SK-N-SH (cell line): ENCODE measurements around the gene HJV. TPM values are rescaled to one million over a fixed set of nuclear protein-coding genes. Genes with fewer than 3 reads are reported as not detected.

Source experiments
- CTCF ChIA-PET: fragments of 300-600, 350-600 bp; formaldehyde crosslinking; extraction: SDS; loops from one replicate; lab custom pipeline; 2021; lab: Yijun Ruan, JAX
- POLR2A ChIA-PET: fragments of 350-600 bp; sonication (Branson Sonifier 250); formaldehyde crosslinking; extraction: SDS; loops from one replicate; lab custom pipeline; 2020; ENCODE audit warnings: antibody characterized with exemption, inconsistent platforms; lab: Yijun Ruan, JAX
- DNase-seq: peaks from one replicate; pipeline ENCODE4 v3.0.0; 2012
- H2AFZ ChIP-seq: fragments of 200-600 bp; sonication (generic); 2 replicates; pipeline ENCODE4 v1.8.1; 2016; ENCODE audit warnings: antibody characterized with exemption, mild to moderate bottlenecking, low read depth
- H3F3A ChIP-seq: fragments of 200-600 bp; sonication (generic); replicated peaks from 2 replicates; pipeline ENCODE3; 2016; ENCODE audit warnings: antibody characterized with exemption, mild to moderate bottlenecking; ENCODE audit not compliant: insufficient read depth
- H3K27ac ChIP-seq, 2 experiments: fragments of 200-500 bp in 1 of 2; fragments of 200-600 bp in 1 of 2; sonication (Bioruptor generic) in 1 of 2; sonication (generic), shearing (Covaris generic) in 1 of 2; 2 replicates each; pipeline versions ENCODE4 v1.5.1 to v1.6.1; 2014 to 2016; ENCODE audit warnings: low read depth in 2 of 2, inconsistent platforms in 1 of 2, low read length in 1 of 2, mild to moderate bottlenecking in 1 of 2, mixed read lengths in 1 of 2
- H3K27me3 ChIP-seq: fragments of 200-600 bp; sonication (generic), shearing (Covaris generic); 2 replicates; pipeline ENCODE4 v1.6.1; 2016; ENCODE audit warnings: mixed run types; ENCODE audit not compliant: insufficient read depth
- H3K36me3 ChIP-seq, 2 experiments: fragments of 200-500 bp in 1 of 2; fragments of 200-600 bp in 1 of 2; sonication (Bioruptor generic) in 1 of 2; sonication (generic) in 1 of 2; replicated peaks in 1 of 2; 2 replicates each; pipeline versions ENCODE3 to v1.5.1; 2014 to 2016; ENCODE audit warnings: low read length in 1 of 2, mild to moderate bottlenecking in 1 of 2; ENCODE audit not compliant: insufficient read depth in 2 of 2, control insufficient read depth in 1 of 2
- H3K4me1 ChIP-seq, 2 experiments: fragments of 200-500 bp in 1 of 2; fragments of 200-600 bp in 1 of 2; sonication (Bioruptor generic) in 1 of 2; sonication (generic), shearing (Covaris generic) in 1 of 2; 2 replicates each; pipeline versions ENCODE4 v1.5.1 to v1.6.1; 2014 to 2016; ENCODE audit warnings: low read depth in 1 of 2, low read length in 1 of 2, mixed run types in 1 of 2; ENCODE audit not compliant: insufficient read depth in 2 of 2, control insufficient read depth in 1 of 2
- H3K4me2 ChIP-seq: fragments of 200-600 bp; sonication (generic), shearing (Covaris generic); 2 replicates; pipeline ENCODE4 v1.6.1; 2017; ENCODE audit warnings: mixed run types
- H3K4me3 ChIP-seq, 2 experiments: fragments of 200-500 bp in 1 of 2; fragments of 200-600 bp in 1 of 2; sonication (Bioruptor generic) in 1 of 2; sonication (generic), shearing (Covaris generic) in 1 of 2; 2 replicates each; pipeline versions ENCODE4 v1.5.1 to v1.8.1; 2014 to 2016; ENCODE audit warnings: low read depth in 2 of 2, inconsistent platforms in 1 of 2, low read length in 1 of 2, mild to moderate bottlenecking in 1 of 2, mixed read lengths in 1 of 2, moderate library complexity in 1 of 2
- H3K79me2 ChIP-seq: fragments of 200-600 bp; sonication (generic); 2 replicates; pipeline ENCODE4 v1.8.1; 2017; ENCODE audit warnings: mild to moderate bottlenecking; ENCODE audit not compliant: insufficient read depth
- H3K9ac ChIP-seq: fragments of 200-600 bp; sonication (generic); 2 replicates; pipeline ENCODE4 v1.6.1; 2017; ENCODE audit warnings: mixed run types
- H3K9me2 ChIP-seq: fragments of 200-600 bp; sonication (generic); 2 replicates; pipeline ENCODE4 v1.6.1; 2017; ENCODE audit warnings: mixed run types
- H3K9me3 ChIP-seq: fragments of 200-600 bp; sonication (generic); 2 replicates; pipeline ENCODE4 v1.6.1; 2017; ENCODE audit warnings: mixed run types, mild to moderate bottlenecking, moderate library complexity
- H4K20me1 ChIP-seq: fragments of 200-600 bp; sonication (generic); 2 replicates; pipeline ENCODE4 v1.6.1; 2017; ENCODE audit warnings: mild to moderate bottlenecking, mixed run types; ENCODE audit not compliant: insufficient read depth
- CHD2 ChIP-seq: fragments of 150-350 bp; IDR thresholded peaks from 2 replicates; pipeline ENCODE4 v1.6.1; 2018; ENCODE audit warnings: low read length; ENCODE audit not compliant: partially characterized antibody
- ELF1 ChIP-seq: IDR thresholded peaks from 2 replicates; pipeline ENCODE4 v1.4.0; 2012
- FOXJ3 ChIP-seq: sonication (generic); formaldehyde crosslinking; IDR thresholded peaks from 2 replicates; pipeline ENCODE4 v1.5.1; 2020; ENCODE audit warnings: mild to moderate bottlenecking, missing genetic modification reagents
- FOXM1 ChIP-seq: IDR thresholded peaks from 2 replicates; pipeline ENCODE4 v1.4.0; 2012; ENCODE audit warnings: low read depth, mild to moderate bottlenecking
- MXI1 ChIP-seq: IDR thresholded peaks from 2 replicates; pipeline ENCODE4 v1.6.1; 2012; ENCODE audit warnings: mild to moderate bottlenecking, low read depth, low read length, improper control_type of control experiment
- RAD21 ChIP-seq: IDR thresholded peaks from 2 replicates; pipeline ENCODE4 v1.6.1; 2012; ENCODE audit warnings: mild to moderate bottlenecking, low read length
- RCOR1 ChIP-seq: fragments of 150-350 bp; IDR thresholded peaks from 2 replicates; pipeline ENCODE4 v1.6.1; 2017; ENCODE audit warnings: antibody characterized with exemption, low read length
- SMC3 ChIP-seq: IDR thresholded peaks from 2 replicates; pipeline ENCODE4 v1.6.1; 2012; ENCODE audit warnings: low read depth, low read length, improper control_type of control experiment
- TAF1 ChIP-seq: IDR thresholded peaks from 2 replicates; pipeline ENCODE4 v1.6.1; 2012; ENCODE audit warnings: low read depth, mild to moderate bottlenecking, low read length, moderate library complexity, borderline replicate concordance
- TEAD4 ChIP-seq: IDR thresholded peaks from 2 replicates; pipeline ENCODE4 v1.4.0; 2012; ENCODE audit warnings: mild to moderate bottlenecking, borderline replicate concordance; ENCODE audit not compliant: insufficient read depth
- WGBS: methylation state at CpG from one replicate; pipeline ENCODE4 v1.1.6; 2017; ENCODE audit warnings: low lambda C conversion rate; 5-methylcytosine and 5-hydroxymethylcytosine counted together
- polyA plus RNA-seq, 3 experiments: library from polyadenylated mRNA; depleted of rRNA; stranded (reverse); fragments of >200 nt; gene quantifications; 2 replicates each; pipeline ENCODE4 v1.2.3, GENCODE V29; 2012
- TF ChIP-seq, protein P1 (sequence below): fragments of 150-350 bp; IDR thresholded peaks from 2 replicates; pipeline ENCODE4 v1.6.1; 2016; ENCODE audit warnings: mild to moderate bottlenecking, low read depth, low read length
- TF ChIP-seq, protein P2 (sequence below): IDR thresholded peaks from 2 replicates; pipeline ENCODE4 v1.4.0; 2012; ENCODE audit warnings: low read depth, borderline replicate concordance
- TF ChIP-seq, protein P3 (sequence below): IDR thresholded peaks from 2 replicates; pipeline ENCODE4 v1.4.0; 2012; ENCODE audit warnings: low read depth
- TF ChIP-seq, protein P4 (sequence below): IDR thresholded peaks from 2 replicates; pipeline ENCODE4 v1.4.0; 2012; ENCODE audit warnings: low read depth, borderline replicate concordance
- TF ChIP-seq, protein P5 (sequence below): IDR thresholded peaks from 2 replicates; pipeline ENCODE4; 2012
- TF ChIP-seq, protein P6 (sequence below): IDR thresholded peaks from 2 replicates; pipeline ENCODE4 v1.6.1; 2012; ENCODE audit warnings: mild to moderate bottlenecking, low read depth, low read length, moderate library complexity

HJV gene
- polyA plus RNA-seq, 1 of the 3 experiments (the other 2 are of a cell fraction) = 0.05 TPM

DNA sequence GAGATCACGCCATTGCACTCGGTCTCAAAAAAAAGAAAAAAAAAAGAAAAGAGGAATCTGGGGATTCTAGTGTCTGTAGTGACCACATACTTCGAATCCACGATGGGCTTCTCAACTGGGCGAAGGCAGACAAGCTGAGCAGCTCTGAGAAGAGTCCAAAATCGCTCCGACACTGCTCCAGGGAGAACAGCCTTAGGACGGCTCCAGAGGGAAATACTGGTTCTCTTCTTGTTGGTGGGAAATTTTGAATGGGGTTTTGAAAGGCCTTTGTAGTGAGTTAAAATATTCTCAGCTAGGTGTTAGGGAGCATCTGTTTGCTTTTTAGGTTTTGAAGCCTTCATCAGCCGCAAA lies 18.3 kb upstream of the HJV start:
- H3K9ac ChIP-seq = peak overlapping the region; percentile 86; the same call in 1 of the 2 replicates
- no peaks in the 10 kb centered on the region for H3K79me2 ChIP-seq
- H3K27ac ChIP-seq = peak overlapping the region in 1 of 2 experiments; percentile 88; a peak in 1 of 4 replicates
- TF ChIP-seq ELF1 = no peak
- TF ChIP-seq, protein P1, sequence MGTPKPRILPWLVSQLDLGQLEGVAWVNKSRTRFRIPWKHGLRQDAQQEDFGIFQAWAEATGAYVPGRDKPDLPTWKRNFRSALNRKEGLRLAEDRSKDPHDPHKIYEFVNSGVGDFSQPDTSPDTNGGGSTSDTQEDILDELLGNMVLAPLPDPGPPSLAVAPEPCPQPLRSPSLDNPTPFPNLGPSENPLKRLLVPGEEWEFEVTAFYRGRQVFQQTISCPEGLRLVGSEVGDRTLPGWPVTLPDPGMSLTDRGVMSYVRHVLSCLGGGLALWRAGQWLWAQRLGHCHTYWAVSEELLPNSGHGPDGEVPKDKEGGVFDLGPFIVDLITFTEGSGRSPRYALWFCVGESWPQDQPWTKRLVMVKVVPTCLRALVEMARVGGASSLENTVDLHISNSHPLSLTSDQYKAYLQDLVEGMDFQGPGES = no peak
- TF ChIP-seq RCOR1 = no peak
- TF ChIP-seq, protein P2, sequence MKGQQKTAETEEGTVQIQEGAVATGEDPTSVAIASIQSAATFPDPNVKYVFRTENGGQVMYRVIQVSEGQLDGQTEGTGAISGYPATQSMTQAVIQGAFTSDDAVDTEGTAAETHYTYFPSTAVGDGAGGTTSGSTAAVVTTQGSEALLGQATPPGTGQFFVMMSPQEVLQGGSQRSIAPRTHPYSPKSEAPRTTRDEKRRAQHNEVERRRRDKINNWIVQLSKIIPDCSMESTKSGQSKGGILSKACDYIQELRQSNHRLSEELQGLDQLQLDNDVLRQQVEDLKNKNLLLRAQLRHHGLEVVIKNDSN = no peak
- TF ChIP-seq, protein P3, sequence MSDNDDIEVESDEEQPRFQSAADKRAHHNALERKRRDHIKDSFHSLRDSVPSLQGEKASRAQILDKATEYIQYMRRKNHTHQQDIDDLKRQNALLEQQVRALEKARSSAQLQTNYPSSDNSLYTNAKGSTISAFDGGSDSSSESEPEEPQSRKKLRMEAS = no peak
- TF ChIP-seq CHD2 = no peak
- TF ChIP-seq, protein P4, sequence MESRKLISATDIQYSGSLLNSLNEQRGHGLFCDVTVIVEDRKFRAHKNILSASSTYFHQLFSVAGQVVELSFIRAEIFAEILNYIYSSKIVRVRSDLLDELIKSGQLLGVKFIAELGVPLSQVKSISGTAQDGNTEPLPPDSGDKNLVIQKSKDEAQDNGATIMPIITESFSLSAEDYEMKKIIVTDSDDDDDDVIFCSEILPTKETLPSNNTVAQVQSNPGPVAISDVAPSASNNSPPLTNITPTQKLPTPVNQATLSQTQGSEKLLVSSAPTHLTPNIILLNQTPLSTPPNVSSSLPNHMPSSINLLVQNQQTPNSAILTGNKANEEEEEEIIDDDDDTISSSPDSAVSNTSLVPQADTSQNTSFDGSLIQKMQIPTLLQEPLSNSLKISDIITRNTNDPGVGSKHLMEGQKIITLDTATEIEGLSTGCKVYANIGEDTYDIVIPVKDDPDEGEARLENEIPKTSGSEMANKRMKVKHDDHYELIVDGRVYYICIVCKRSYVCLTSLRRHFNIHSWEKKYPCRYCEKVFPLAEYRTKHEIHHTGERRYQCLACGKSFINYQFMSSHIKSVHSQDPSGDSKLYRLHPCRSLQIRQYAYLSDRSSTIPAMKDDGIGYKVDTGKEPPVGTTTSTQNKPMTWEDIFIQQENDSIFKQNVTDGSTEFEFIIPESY = no peak
- no peak for TF ChIP-seq FOXM1
- no peaks in the 10 kb centered on the region; the same call in 1 of the 2 replicates for H4K20me1 ChIP-seq
- H3K4me3 ChIP-seq = peak overlapping the region; percentile 64 to 91
- POLR2A ChIA-PET = interaction anchor here (5.4 kb wide), 1 partner anchor 12 kb away, joined by 35 read pairs; no protein-coding TSS in a partner anchor
- no peaks in the 10 kb centered on the region for H3K9me3 ChIP-seq
- H3K4me1 ChIP-seq = peaks cover 0 to 2% of the 10 kb centered on the region in 2 experiments; a peak in 2 of 4 replicates
- peaks cover 49% of the 10 kb centered on the region for H3F3A ChIP-seq
- no peaks in the 10 kb centered on the region for H3K36me3 ChIP-seq
- WGBS = 44% methylated on average over 9 of the region's 9 CpGs
- H2AFZ ChIP-seq = peak overlapping the region; percentile 53; the same call in 1 of the 2 replicates
- no peaks in the 10 kb centered on the region for H3K27me3 ChIP-seq
- no peaks in the 10 kb centered on the region for H3K9me2 ChIP-seq
- DNase-seq = no peak
- H3K4me2 ChIP-seq = peak overlapping the region; percentile 92
- CTCF ChIA-PET = interaction anchor here (0.7 to 3.1 kb wide), 5 partner anchors 8 to 148 kb away, joined by 3 to 11 read pairs (median 4); no protein-coding TSS in a partner anchor

DNA sequence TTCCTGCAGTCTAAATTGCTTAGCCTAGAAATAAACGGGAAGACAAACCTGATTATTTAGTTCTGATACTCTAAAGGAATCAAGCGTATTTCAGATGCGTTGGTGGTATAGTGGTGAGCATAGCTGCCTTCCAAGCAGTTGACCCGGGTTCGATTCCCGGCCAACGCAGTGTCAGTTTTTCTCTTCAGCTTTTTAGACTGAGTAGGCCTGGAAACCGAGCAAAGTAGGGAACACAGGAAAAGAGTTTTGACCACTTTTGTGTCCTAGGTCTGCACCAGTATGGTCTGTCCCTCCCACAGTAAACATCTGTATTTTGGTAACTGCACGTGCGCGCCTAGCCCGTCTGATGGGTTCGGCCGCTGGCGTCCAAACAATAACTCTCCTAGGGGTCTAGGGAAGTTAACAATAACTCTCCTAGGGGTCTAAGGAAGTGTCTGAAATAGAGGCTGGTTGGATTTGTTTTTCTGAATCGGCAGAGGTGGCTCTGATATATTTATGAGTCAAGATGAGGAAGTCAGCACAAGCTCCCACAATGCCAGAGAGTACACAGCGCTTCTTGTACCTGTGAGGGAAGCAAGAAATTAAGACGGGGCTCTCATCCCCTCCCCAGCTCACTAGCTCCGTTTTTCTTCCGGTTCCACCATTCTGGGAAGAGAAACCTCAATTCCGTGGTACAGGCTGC lies 15.6 kb upstream of the HJV start:
- H3K4me3 ChIP-seq = peak overlapping the region; percentile 64 to 91
- CTCF ChIA-PET = interaction anchor here (1.9 to 3.1 kb wide), 2 partner anchors 60 to 145 kb away, joined by 7 to 11 read pairs; no protein-coding TSS in a partner anchor
- peak overlapping the region; percentile 78 to 88 for H3K27ac ChIP-seq
- no peaks in the 10 kb centered on the region; the same call in 1 of the 2 replicates for H4K20me1 ChIP-seq
- DNase-seq = no peak
- no peaks in the 10 kb centered on the region for H3K9me3 ChIP-seq
- no peaks in the 10 kb centered on the region for H3K27me3 ChIP-seq
- H3K79me2 ChIP-seq = no peaks in the 10 kb centered on the region
- H3K9ac ChIP-seq = peak overlapping the region; percentile 86
- H3K4me2 ChIP-seq = peak overlapping the region; percentile 92
- H3K4me1 ChIP-seq = peaks cover 0 to 3% of the 10 kb centered on the region in 2 experiments; a peak in 2 of 4 replicates
- no peaks in the 10 kb centered on the region for H3K9me2 ChIP-seq
- POLR2A ChIA-PET = interaction anchor here (1.8 to 5.4 kb wide), 2 partner anchors 11 to 15 kb away, joined by 4 to 35 read pairs; no protein-coding TSS in a partner anchor
- H2AFZ ChIP-seq = peak overlapping the region; percentile 99
- peaks cover 49% of the 10 kb centered on the region for H3F3A ChIP-seq
- H3K36me3 ChIP-seq = no peaks in the 10 kb centered on the region
- WGBS = under 1% methylated on average over 21 of the region's 21 CpGs
- TF ChIP-seq SMC3 (no peak), FOXJ3 (CRISPR knock-in tag) (no peak), RCOR1 (no peak; the same call in 1 of the 2 replicates), MXI1 (no peak), TEAD4 (peak; percentile 92), RAD21 (no peak), FOXM1 (no peak), TAF1 (no peak)
- TF ChIP-seq, protein P5, sequence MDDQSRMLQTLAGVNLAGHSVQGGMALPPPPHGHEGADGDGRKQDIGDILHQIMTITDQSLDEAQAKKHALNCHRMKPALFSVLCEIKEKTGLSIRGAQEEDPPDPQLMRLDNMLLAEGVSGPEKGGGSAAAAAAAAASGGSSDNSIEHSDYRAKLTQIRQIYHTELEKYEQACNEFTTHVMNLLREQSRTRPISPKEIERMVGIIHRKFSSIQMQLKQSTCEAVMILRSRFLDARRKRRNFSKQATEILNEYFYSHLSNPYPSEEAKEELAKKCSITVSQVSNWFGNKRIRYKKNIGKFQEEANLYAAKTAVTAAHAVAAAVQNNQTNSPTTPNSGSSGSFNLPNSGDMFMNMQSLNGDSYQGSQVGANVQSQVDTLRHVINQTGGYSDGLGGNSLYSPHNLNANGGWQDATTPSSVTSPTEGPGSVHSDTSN = no peak
- TF ChIP-seq, protein P6, sequence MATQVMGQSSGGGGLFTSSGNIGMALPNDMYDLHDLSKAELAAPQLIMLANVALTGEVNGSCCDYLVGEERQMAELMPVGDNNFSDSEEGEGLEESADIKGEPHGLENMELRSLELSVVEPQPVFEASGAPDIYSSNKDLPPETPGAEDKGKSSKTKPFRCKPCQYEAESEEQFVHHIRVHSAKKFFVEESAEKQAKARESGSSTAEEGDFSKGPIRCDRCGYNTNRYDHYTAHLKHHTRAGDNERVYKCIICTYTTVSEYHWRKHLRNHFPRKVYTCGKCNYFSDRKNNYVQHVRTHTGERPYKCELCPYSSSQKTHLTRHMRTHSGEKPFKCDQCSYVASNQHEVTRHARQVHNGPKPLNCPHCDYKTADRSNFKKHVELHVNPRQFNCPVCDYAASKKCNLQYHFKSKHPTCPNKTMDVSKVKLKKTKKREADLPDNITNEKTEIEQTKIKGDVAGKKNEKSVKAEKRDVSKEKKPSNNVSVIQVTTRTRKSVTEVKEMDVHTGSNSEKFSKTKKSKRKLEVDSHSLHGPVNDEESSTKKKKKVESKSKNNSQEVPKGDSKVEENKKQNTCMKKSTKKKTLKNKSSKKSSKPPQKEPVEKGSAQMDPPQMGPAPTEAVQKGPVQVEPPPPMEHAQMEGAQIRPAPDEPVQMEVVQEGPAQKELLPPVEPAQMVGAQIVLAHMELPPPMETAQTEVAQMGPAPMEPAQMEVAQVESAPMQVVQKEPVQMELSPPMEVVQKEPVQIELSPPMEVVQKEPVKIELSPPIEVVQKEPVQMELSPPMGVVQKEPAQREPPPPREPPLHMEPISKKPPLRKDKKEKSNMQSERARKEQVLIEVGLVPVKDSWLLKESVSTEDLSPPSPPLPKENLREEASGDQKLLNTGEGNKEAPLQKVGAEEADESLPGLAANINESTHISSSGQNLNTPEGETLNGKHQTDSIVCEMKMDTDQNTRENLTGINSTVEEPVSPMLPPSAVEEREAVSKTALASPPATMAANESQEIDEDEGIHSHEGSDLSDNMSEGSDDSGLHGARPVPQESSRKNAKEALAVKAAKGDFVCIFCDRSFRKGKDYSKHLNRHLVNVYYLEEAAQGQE = peak; percentile 50; the same call in 1 of the 2 replicates
